IPS-NIHi7 (cell line): Measurements from ENCODE around the gene SLC4A1AP.
"Not testable (repeated sequence)": the region's sequence is repeated elsewhere in the genome, so short reads cannot be mapped to it uniquely, and the experiment has no call there.

Experiments
- DNase-seq: peaks from one replicate; pipeline ENCODE4 v3.0.0; 2012; ENCODE audit warnings: mixed read lengths; ENCODE audit errors: extremely low spot score

The SLC4A1AP gene

GRCh38 chr2:27663285-27664153 is at the start of gene SLC4A1AP, which contains the start of gene SUPT7L:
Gene SLC4A1AP, plus strand, starts transcription at chr2:27663889. Its CDS starts 26 bp downstream, at chr2:27663915.
Gene SUPT7L, minus strand, starts transcription at chr2:27663614. Its CDS starts 1,422 bp downstream, at chr2:27662192.
- peak; percentile 75 for DNase-seq

- no peak for DNase-seq
Observed at GRCh38 chr2:27613985-27614384, 49.7 kb upstream of the SLC4A1AP start.

GRCh38 chr2:27615316-27615715 is 48.4 kb upstream of the SLC4A1AP start:
- DNase-seq = no peak

GRCh38 chr2:27621524-27621923 is 42.2 kb upstream of the SLC4A1AP start:
- peak; percentile 26 for DNase-seq

GRCh38 chr2:27622921-27623384 is 40.7 kb upstream of the SLC4A1AP start:
- DNase-seq = peak; percentile 24

GRCh38 chr2:27624943-27625342 is 38.7 kb upstream of the SLC4A1AP start:
- no peak for DNase-seq

GRCh38 chr2:27626323-27626722 is 37.4 kb upstream of the SLC4A1AP start:
- DNase-seq = not testable (repeated sequence)

GRCh38 chr2:27626921-27627320 is 36.8 kb upstream of the SLC4A1AP start:
- DNase-seq = not testable (repeated sequence)

GRCh38 chr2:27627963-27628766 is 35.5 kb upstream of the SLC4A1AP start:
- DNase-seq = no peak

- DNase-seq = peak; percentile 93
Observed at GRCh38 chr2:27628767-27629709, 34.7 kb upstream of the SLC4A1AP start, which contains the start of the genes CCDC121 and GPN1. Gene CCDC121, minus strand, starts transcription at chr2:27629012. Its CDS starts 1,213 bp downstream, at chr2:27627799. Gene GPN1, plus strand, starts transcription at chr2:27629050. Its CDS starts 9 bp downstream, at chr2:27629059.

GRCh38 chr2:27630257-27630656 is 33.4 kb upstream of the SLC4A1AP start:
- not testable (repeated sequence) for DNase-seq

GRCh38 chr2:27634291-27634690 is 29.4 kb upstream of the SLC4A1AP start:
- DNase-seq = no peak

GRCh38 chr2:27636766-27637165 is 26.9 kb upstream of the SLC4A1AP start:
- DNase-seq = no peak

- DNase-seq = no peak
Observed at GRCh38 chr2:27638037-27638637, 25.6 kb upstream of the SLC4A1AP start.

GRCh38 chr2:27638709-27639108 is 25.0 kb upstream of the SLC4A1AP start:
- DNase-seq = no peak

- DNase-seq = no peak
Observed at GRCh38 chr2:27640722-27641245, 22.9 kb upstream of the SLC4A1AP start.

- no peak for DNase-seq
Observed at GRCh38 chr2:27645197-27645596, 18.5 kb upstream of the SLC4A1AP start.

GRCh38 chr2:27647289-27647688 is 16.4 kb upstream of the SLC4A1AP start:
- DNase-seq = no peak

- DNase-seq = no peak
Observed at GRCh38 chr2:27647737-27648136, 16.0 kb upstream of the SLC4A1AP start.

GRCh38 chr2:27651056-27651455 is 12.6 kb upstream of the SLC4A1AP start:
- no peak for DNase-seq
